Activated CD4-positive, alpha-beta T cell treated with anti-CD3 and anti-CD28 coated beads, Interleukin-2, Interleukin-6, amounts not matched to agents 100 ng/mL and 50 ng/mL, durations not matched to agents 16 hours and 8 hours (primary cell): ENCODE data around the gene CCDC182.

ENCODE experiments used
- DNase-seq: peaks from one replicate; pipeline ENCODE4 v3.0.0-alpha.2; 2020

CCDC182 gene

DNA sequence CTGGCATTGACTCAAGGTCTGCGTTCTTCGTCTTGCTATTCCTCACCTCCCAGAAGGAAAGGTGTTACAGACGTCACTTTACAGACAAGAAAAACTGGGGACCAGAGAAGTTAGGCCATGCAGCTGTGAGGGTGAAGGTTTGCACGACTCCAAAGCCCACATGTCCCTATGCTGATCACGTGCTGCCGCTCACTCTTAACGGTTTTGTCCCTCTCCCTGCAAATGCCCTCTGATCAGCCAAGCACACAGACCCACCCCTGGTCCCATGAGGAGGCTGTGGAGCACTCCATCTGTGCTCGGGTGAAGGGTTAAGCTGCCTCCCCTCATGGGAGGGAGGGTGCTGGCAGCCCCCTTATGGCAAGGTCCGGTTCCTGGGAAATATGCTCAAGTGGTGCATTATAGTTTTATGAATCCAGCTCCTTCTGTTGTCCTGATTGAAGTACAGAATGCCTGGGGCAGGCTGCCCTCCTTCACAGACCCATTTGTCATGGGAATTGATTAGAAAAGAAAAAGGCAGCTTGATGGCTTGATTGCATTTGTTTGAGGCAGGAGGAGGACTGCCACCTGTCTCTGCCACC is 18.8 kb downstream of the CCDC182 start:
- DNase-seq: no peak

DNA sequence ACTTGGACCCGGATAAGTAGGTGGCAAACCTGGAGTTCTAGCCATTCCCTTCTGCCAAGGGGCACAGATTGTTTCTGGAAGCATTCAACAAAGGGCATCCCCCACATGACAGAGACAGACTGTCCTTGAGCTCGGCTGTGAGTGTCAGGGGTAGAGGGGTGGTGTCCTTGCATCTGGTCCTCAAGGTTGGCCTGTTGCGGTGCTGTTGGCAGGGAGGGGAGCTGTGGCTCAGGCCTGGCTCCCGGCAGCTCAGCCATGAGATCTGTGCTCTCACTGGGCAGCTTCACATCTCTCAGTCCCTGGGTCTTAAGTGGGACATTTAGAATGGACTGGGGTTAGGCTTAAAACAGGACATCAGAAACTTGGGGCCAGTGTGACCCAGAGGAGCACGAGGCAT is 20.4 kb downstream of the CCDC182 start:
- DNase-seq: no peak

- DNase-seq: peak; percentile 4
Measured at GRCh38 chr17:57724026-57724728, 20.9 kb downstream of the CCDC182 start.

GRCh38 chr17:57723427-57724025 is 21.6 kb downstream of the CCDC182 start:
- DNase-seq: no peak

DNA sequence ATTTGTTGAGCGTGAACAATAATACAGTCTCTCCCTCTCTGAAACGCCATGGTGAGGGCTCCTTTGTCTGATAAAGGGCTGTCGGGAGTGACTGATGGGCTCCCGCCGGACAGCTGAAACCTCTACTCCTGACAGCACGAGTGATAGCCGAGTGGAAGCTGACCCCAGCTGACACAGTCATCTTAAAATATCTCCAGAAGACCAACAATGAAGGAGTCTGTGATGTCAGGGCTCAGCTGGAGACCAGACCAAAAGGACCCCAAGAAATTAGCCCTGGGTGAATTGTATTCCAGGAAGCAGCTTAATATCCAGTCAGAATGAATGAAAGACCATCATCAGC is 22.4 kb downstream of the CCDC182 start:
- DNase-seq: no peak

DNA sequence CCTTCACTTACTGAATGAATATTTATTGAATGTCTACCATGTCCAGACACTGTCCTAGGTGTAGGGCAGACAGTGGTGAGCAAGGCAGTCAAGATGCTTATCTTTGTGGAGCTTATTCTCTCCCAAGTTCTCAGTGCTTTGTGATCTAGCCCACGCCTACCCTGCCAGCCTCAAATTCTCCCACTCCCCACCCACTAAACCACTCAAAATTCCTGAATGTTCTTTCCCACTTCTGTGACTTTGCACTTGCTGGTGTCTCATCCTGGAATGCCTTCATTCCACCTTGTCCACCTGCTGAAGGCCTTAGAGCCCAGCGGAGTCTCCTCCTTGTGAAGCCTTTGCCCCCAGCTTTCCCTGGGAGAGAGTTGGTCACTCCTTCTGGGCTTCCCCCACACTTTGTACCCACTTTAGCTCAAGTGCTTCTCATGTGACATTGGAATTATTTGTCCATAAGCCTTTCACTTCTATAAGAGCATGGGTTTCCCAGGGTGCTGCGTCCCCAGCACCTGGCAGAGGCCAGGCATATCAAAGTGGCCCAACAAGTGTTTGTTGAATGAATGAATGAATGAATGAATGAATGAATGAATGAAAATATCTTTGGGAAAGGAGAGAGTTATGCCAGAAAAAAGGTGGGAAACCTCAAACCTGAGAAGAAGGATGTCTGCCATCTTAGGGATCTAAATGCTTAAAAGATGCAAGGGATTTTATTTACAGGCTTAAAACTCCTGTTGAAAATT is 23.0 kb downstream of the CCDC182 start:
- no peak for DNase-seq

- DNase-seq: no peak
Measured at GRCh38 chr17:57720386-57721035, 24.6 kb downstream of the CCDC182 start.

- no peak for DNase-seq
Measured at GRCh38 chr17:57718878-57719277, 26.2 kb downstream of the CCDC182 start.

DNA sequence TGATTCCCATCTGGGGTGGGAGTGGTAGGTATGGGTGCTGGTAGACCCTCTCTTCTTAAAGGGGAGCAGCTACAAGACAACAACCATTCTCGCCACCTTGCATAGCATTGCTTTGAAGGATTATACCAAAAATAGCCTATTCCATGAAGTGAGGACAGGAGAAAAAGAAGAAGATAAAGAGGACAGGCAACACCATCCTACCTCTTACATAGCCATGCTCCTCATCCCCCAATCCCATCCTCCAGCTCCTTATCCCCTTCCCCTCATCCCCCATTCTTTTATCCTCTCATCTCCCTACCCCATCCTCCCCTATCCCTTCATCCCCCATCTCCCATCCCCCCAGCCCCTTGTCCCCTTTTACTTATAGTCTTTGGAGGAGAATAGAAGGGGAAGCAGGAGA is 29.1 kb downstream of the CCDC182 start:
- DNase-seq: no peak

DNA sequence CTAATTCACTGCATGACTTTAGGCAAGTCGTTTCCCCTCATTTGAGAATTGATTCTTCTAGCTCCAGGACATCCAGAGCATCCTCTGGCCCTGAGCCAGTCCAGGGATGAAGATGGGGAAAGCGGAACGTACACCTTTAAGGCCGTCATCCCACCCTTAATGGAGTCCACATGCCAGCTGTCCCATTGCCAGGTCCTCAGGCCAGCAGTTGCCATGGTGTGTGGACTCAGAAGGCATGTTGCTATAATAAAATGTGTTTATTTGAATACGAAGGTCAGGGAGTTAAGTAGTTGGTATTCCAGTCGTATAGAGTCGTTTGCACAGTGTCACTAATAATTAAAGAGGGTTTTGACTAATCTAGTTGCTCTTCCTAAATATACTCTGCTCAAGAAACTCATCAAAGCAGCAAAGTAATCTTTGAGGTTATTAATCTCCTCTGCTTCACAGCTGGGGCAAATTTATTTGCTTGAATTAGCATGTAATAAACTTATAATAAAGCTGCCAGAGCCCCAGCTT is 30.4 kb downstream of the CCDC182 start:
- DNase-seq: no peak

DNA sequence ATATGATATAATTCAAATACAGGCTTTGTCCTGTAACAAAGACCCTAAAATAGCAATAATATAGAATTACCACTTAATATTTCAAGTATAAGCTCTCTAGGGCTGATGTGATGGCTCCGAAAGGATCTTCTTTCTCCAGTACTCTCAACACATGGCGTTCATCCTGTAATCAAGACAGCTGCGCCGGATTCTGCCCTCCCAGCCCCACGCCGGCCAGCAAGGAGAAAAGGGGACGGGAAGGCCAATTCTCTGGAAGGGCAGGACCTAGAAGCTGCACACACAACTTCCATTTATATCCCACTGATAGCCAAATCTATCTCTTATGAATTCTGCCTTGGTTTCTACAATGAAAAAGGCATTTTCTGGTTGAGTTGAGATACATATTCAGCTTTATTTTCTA is 32.0 kb downstream of the CCDC182 start:
- no peak for DNase-seq

DNA sequence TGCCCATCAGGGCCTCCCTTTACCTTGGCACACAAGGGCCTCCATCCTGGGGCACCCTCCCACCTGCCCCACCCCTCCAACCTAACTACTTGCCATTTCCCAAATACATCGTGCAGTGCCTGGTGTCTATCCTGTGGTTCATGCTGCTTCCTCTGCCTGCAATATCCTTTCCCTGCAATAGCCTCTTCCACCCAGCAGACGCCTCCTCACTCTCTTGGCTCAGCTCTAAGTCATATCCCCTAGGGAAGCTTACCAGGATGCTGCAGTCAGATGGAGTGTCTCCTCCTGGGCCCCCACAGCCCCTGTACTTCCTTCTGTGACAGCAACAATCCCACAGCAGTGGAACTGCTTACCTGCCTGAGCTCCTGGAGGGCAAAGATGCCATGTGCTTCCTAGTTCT is 36.7 kb downstream of the CCDC182 start:
- no peak for DNase-seq

- no peak for DNase-seq
Measured at GRCh38 chr17:57707892-57708291, 37.2 kb downstream of the CCDC182 start.

DNA sequence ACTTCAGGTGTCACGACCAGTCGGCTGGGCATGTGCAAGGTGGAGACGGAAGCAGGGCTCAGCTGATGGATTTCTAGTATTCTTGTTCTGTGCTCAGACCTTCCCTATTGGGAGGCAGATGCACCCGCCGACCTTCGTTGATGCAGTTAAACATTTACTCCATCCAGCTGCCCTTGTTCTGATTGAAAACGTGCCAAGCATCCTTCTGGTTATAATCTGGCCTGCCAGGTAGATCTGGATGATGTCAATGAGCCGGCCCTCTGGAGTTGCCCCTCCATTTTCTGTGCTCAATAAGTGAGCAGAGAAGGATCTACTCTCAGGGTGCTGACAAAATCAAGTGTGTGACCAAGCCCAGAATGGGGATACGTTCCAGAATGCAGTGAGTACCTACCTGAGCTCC is 38.3 kb downstream of the CCDC182 start:
- DNase-seq: no peak

DNA sequence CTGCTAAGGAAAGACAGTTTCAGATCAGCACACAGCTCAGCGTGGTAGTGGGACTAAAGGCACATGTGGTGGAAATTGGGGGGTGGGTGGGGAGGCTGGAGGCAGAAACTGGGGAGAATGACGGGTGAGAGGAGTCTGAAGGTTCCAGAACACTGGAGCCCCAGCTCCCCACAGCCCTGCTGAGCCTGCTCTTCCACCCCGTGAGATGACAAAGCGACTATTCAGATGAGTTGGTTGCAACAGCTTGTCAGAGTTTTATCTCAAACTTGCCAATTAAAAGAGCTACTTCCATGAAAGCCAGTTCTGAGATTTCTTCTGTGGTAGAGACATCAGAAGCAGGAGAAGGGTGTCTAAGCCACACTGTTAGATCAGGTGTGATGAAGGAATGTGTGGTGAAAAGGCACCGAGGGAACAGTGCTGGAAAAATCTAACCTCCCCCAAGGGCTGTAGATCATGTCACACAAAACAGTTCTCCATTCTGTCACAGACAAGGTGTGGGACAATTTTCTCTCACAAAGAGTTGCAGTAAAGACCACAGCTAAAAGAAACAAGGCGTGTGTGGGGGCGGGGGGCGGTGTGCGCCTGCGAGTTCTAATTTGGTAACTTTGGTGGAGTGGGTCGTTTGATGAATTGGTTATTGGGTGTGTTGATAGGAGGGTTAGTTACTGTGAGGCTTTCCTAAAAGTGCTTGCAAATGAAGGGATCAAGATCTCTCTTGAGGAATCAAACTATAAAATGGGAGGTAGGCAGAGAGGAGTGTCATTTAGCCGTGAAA is 39.0 kb downstream of the CCDC182 start:
- no peak for DNase-seq

- no peak for DNase-seq
Measured at GRCh38 chr17:57704448-57704847, 40.7 kb downstream of the CCDC182 start.

- no peak for DNase-seq
Measured at GRCh38 chr17:57703273-57703672, 41.8 kb downstream of the CCDC182 start.

- DNase-seq: no peak
Measured at GRCh38 chr17:57701124-57701523, 44.0 kb downstream of the CCDC182 start.

DNA sequence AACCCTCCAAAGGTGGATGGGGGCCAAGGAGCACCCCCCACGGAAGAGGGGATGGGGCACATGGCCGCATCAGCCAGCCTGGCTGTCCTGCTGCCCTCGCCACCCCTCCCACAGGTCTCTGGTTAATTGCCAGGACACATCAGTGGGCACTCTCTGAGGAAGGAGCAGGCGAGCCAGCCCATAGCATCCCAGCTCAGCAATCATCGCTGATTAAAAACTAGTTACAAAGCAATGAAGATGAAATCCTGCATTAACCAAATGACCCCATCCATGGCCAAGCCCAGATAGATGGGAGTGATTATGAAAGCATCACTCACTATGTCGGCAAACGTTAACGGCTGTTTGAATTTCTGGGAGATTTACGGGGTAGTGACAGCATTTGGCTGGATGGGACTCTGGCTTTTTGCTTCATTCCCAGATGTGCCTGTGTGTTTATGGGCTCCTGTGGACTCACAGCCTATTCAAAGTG is 45.3 kb downstream of the CCDC182 start:
- DNase-seq: no peak

DNA sequence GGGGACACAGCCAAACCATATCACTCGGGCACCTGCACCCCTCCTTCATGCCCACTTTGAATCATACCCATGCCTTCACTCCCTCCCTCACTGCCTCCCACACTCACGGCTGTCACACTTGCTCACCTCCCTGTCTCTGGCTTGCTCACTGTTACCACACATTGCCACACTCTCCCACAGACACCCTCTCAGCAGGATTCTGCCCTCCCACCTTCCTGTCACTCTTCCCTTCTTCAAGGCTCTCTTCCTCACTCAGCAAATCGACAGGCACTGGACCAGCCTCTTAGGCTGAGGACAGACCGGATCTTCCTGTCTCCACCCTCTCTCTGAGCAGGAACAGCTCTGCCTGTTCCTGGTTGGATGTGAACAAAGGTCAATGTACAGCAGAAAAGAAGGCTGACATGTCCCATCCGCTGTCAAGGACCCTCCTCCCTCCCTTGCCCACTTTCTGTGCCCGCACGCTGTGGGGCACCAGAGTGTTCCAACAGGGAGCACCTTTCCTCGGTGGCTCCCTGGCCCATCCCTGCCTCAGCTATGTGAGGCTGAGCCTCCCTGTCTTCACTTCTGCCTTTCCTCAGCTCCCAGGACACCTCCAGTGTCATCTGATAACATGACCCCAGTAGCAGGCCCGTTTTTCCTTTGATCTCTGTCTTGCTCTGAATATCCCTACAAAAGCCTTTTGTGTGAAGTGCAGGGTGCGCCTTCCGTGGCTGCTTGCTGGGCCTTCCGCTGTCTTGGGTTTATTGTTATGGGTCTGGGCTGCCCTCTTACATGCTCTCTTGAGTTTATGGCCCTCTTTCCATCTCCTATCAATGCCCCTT is 47.0 kb downstream of the CCDC182 start:
- no peak for DNase-seq

DNA sequence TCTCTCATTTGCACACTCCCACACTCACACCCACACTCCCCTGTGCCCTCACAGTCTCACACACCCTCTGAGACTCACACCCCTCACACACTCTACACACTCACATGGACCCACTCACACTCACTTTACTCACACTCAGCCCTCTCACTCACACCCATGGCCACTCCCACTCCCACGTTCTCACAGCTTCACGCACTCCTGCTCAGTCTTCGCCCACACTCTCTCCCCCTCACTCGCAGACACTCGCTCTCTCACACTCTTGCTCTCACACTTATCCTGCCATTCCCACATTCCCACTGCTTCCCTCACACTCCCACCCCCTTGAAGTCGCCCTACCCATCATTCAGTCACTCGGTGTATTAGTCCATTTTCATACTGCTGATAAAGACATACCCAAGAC is 47.9 kb downstream of the CCDC182 start:
- DNase-seq: no peak
